ENCODE results near the gene HYAL2. TPM values are rescaled to one million over a fixed set of nuclear protein-coding genes. Genes with fewer than 3 reads are reported as not detected.

HYAL2 gene
- polyA plus RNA-seq, 4 donors, result 11.0 to 124 (median 23.6) TPM

GRCh38 chr3:50354186-50354764 is 31.7 kb upstream of the HYAL2 start:
- Histone ChIP-seq H3K9me3 (ENCODE audit: control insufficient read depth in 2 of 2, insufficient read depth in 1 of 2, low read depth in 1 of 2, low read length in 1 of 2) (no peaks in the 10 kb centered on the region), H3K36me3 (ENCODE audit: control insufficient read depth in 3 of 3, insufficient read depth in 2 of 3, low read depth in 1 of 3, low read length in 3 of 3) (peaks cover 9 to 71% (median 11%) of the 10 kb centered on the region in 3 donors), H3K27me3 (ENCODE audit: control insufficient read depth in 3 of 3, insufficient read depth in 3 of 3, low read length in 3 of 3) (no peaks in the 10 kb centered on the region), H3K4me1 (ENCODE audit: control insufficient read depth in 3 of 3, insufficient read depth in 2 of 3, low read depth in 1 of 3, low read length in 2 of 3) (peaks cover 12 to 56% (median 26%) of the 10 kb centered on the region in 3 donors), H3K27ac (ENCODE audit: low read depth in 1 of 3, low read length in 2 of 3) (no peak overlapping the region), H3K4me3 (ENCODE audit: low read depth in 1 of 3, low read length in 3 of 3) (no peak overlapping the region)
- WGBS, 3 donors, result 80 to 86% (median 84%) methylated on average over 5 of the region's 5 CpGs
- FAIRE-seq (no peak), DNase-seq (no peak)

DNA sequence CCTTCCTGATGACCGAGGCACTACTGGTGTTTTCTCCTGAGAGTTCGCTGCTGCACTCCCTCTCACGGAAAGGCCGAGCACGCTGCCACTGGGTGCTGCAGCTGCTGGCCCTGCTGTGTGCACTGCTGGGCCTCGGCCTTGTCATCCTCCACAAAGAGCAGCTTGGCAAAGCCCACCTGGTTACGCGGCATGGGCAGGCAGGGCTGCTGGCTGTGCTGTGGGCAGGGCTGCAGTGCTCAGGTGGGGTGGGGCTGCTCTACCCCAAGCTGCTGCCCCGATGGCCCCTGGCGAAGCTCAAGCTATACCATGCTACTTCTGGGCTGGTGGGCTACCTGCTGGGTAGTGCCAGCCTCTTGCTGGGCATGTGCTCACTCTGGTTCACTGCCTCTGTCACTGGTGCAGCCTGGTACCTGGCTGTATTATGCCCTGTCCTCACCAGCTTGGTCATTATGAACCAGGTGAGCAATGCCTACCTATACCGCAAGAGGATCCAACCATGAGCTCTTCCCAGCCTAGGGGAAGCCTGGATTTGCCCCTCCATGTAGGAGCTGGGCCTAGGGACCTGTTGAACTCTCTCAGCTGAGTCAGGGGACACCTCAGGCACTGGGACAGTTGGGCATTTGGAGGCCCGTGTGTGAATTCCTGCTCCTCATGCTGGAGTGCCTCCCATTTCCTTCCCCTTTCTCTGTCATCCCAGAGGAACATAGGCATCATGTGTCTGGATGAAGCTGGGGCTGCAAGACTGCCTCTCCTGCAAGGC is 30.9 kb upstream of the HYAL2 start:
- DNase-seq (no peak), FAIRE-seq (no peak)
- Histone ChIP-seq H3K4me3 (ENCODE audit: low read depth in 1 of 3, low read length in 3 of 3) (no peak overlapping the region), H3K9me3 (ENCODE audit: control insufficient read depth in 2 of 2, insufficient read depth in 1 of 2, low read depth in 1 of 2, low read length in 1 of 2) (no peaks in the 10 kb centered on the region), H3K36me3 (ENCODE audit: control insufficient read depth in 3 of 3, insufficient read depth in 2 of 3, low read depth in 1 of 3, low read length in 3 of 3) (peaks cover 9 to 78% (median 11%) of the 10 kb centered on the region in 3 donors), H3K27me3 (ENCODE audit: control insufficient read depth in 3 of 3, insufficient read depth in 3 of 3, low read length in 3 of 3) (no peaks in the 10 kb centered on the region), H3K27ac (ENCODE audit: low read depth in 1 of 3, low read length in 2 of 3) (peak overlapping the region in 1 of 3 donors; percentile 4), H3K4me1 (ENCODE audit: control insufficient read depth in 3 of 3, insufficient read depth in 2 of 3, low read depth in 1 of 3, low read length in 2 of 3) (peaks cover 12 to 53% (median 28%) of the 10 kb centered on the region in 3 donors)
- WGBS, 3 donors, result 87 to 92% (median 92%) methylated on average over 12 of the region's 12 CpGs

DNA sequence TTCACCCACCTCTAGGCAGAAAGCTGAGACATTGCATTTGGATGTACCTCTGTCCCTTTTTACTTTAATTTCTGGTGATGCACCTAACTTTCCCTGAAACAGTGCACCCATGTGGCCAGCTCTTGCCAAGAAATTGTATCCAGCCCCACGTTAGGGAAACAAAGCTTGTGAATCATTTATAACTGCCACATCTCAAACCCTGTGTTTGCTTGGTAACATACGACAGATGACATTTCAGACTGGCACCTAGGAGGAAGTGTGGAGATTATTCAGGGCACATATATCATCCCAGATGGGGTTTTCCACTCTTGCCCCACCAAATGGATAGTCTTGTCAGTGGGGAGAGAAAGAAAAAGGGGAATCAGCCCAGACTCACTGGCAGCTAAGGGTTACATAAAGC is 30.2 kb upstream of the HYAL2 start:
- peak in 1 of 2 donors; percentile 51 for DNase-seq
- Histone ChIP-seq H3K4me3 (ENCODE audit: low read depth in 1 of 3, low read length in 3 of 3) (no peak overlapping the region), H3K27me3 (ENCODE audit: control insufficient read depth in 3 of 3, insufficient read depth in 3 of 3, low read length in 3 of 3) (no peaks in the 10 kb centered on the region), H3K36me3 (ENCODE audit: control insufficient read depth in 3 of 3, insufficient read depth in 2 of 3, low read depth in 1 of 3, low read length in 3 of 3) (peaks cover 9 to 78% (median 12%) of the 10 kb centered on the region in 3 donors), H3K9me3 (ENCODE audit: control insufficient read depth in 2 of 2, insufficient read depth in 1 of 2, low read depth in 1 of 2, low read length in 1 of 2) (no peaks in the 10 kb centered on the region), H3K27ac (ENCODE audit: low read depth in 1 of 3, low read length in 2 of 3) (peak overlapping the region in 1 of 3 donors; percentile 4), H3K4me1 (ENCODE audit: control insufficient read depth in 3 of 3, insufficient read depth in 2 of 3, low read depth in 1 of 3, low read length in 2 of 3) (peaks cover 12 to 46% (median 21%) of the 10 kb centered on the region in 3 donors)
- no peak for FAIRE-seq
- 9 to 30% (median 26%) methylated on average over 2 of the region's 2 CpGs for WGBS, 3 donors

DNA sequence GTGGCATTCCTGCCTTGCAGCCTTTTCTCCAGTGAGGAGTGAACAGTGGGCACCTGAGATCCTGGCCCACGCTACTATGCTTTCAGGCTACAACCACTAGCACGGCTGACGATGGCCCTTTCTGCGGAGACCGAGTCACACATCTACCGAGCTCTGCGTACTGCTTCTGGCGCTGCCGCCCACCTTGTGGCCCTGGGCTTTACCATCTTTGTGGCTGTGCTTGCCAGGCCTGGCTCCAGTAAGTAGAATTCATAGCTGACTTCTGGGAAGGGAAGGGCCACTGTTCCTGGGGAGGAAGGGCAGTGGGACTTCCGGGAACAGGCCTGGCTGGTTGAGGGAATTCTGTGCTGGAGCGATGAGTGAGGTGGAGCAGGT is 28.8 kb upstream of the HYAL2 start:
- 45 to 52% (median 49%) methylated on average over 11 of the region's 11 CpGs for WGBS, 3 donors
- peaks cover 9 to 69% (median 12%) of the 10 kb centered on the region in 3 donors for H3K36me3 ChIP-seq (ENCODE audit: control insufficient read depth in 3 of 3, insufficient read depth in 2 of 3, low read depth in 1 of 3, low read length in 3 of 3)

GRCh38 chr3:50350527-50351322 is 28.2 kb upstream of the HYAL2 start, which contains the start of the genes CYB561D2 and NPRL2:
TSS of gene CYB561D2 (plus strand) at chr3:50350862. CDS start at chr3:50351434, 572 bp downstream.
TSS of gene NPRL2 (minus strand) at chr3:50350775. CDS start at chr3:50350652, 123 bp downstream.
- peak; percentile 97 to 99 for DNase-seq
- H3K9me3 ChIP-seq (ENCODE audit: control insufficient read depth in 2 of 2, insufficient read depth in 1 of 2, low read depth in 1 of 2, low read length in 1 of 2), result no peaks in the 10 kb centered on the region
- peak within 1 kb of the TSS; percentile 34 to 92 (median 55) for H3K4me3 ChIP-seq (ENCODE audit: low read depth in 1 of 3, low read length in 3 of 3)
- peak within 1 kb of the TSS; percentile 79 to 97 (median 92) for H3K27ac ChIP-seq (ENCODE audit: low read depth in 1 of 3, low read length in 2 of 3)
- no peaks in the 10 kb centered on the region for H3K27me3 ChIP-seq (ENCODE audit: control insufficient read depth in 3 of 3, insufficient read depth in 3 of 3, low read length in 3 of 3)
- 0% methylated on average over 61 to 64 of the region's 64 CpGs for WGBS, 3 donors
- peaks cover 5 to 28% (median 10%) of the 10 kb centered on the region in 3 donors for H3K4me1 ChIP-seq (ENCODE audit: control insufficient read depth in 3 of 3, insufficient read depth in 2 of 3, low read depth in 1 of 3, low read length in 2 of 3)
- FAIRE-seq, result no peak
- peaks cover 9 to 63% (median 12%) of the 10 kb centered on the region in 3 donors for H3K36me3 ChIP-seq (ENCODE audit: control insufficient read depth in 3 of 3, insufficient read depth in 2 of 3, low read depth in 1 of 3, low read length in 3 of 3)

More for the DNA sequence above, 28.8 kb upstream of the HYAL2 start:
- H3K27ac ChIP-seq (ENCODE audit: low read depth in 1 of 3, low read length in 2 of 3), result peak overlapping the region in 1 of 3 donors; percentile 97
- DNase-seq (no peak), FAIRE-seq (no peak)
- H3K27me3 ChIP-seq (ENCODE audit: control insufficient read depth in 3 of 3, insufficient read depth in 3 of 3, low read length in 3 of 3), result no peaks in the 10 kb centered on the region
- peak overlapping the region; percentile 24 to 92 (median 55) for H3K4me3 ChIP-seq (ENCODE audit: low read depth in 1 of 3, low read length in 3 of 3)
- no peaks in the 10 kb centered on the region for H3K9me3 ChIP-seq (ENCODE audit: control insufficient read depth in 2 of 2, insufficient read depth in 1 of 2, low read depth in 1 of 2, low read length in 1 of 2)
- H3K4me1 ChIP-seq (ENCODE audit: control insufficient read depth in 3 of 3, insufficient read depth in 2 of 3, low read depth in 1 of 3, low read length in 2 of 3), result peaks cover 9 to 32% (median 10%) of the 10 kb centered on the region in 3 donors

DNA sequence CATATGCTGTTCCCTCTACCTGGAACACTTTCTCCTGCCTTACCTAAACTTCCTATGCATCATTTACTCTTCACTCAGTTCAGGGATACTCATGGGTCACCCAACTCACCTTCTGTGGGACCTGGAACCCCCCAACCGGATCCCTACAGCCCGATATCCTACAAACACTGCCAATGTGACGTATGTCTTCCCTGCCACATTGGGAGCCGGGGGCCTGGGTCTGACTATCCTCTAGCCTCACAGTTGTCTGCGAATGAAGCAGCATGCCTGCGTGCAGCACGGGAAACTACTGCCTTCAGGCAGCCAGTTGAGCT is 27.6 kb upstream of the HYAL2 start:
- 14 to 28% (median 20%) methylated on average over 7 of the region's 7 CpGs for WGBS, 3 donors
- peak overlapping the region; percentile 79 to 97 (median 92) for H3K27ac ChIP-seq (ENCODE audit: low read depth in 1 of 3, low read length in 2 of 3)
- FAIRE-seq (no peak), DNase-seq (no peak)
- H3K9me3 ChIP-seq (ENCODE audit: control insufficient read depth in 2 of 2, insufficient read depth in 1 of 2, low read depth in 1 of 2, low read length in 1 of 2), result no peaks in the 10 kb centered on the region
- peaks cover 2 to 28% (median 10%) of the 10 kb centered on the region in 3 donors for H3K4me1 ChIP-seq (ENCODE audit: control insufficient read depth in 3 of 3, insufficient read depth in 2 of 3, low read depth in 1 of 3, low read length in 2 of 3)
- H3K27me3 ChIP-seq (ENCODE audit: control insufficient read depth in 3 of 3, insufficient read depth in 3 of 3, low read length in 3 of 3), result no peaks in the 10 kb centered on the region
- peak overlapping the region in 2 of 3 donors; percentile 55 to 92 for H3K4me3 ChIP-seq (ENCODE audit: low read depth in 1 of 3, low read length in 3 of 3)
- H3K36me3 ChIP-seq (ENCODE audit: control insufficient read depth in 3 of 3, insufficient read depth in 2 of 3, low read depth in 1 of 3, low read length in 3 of 3), result peaks cover 9 to 58% (median 11%) of the 10 kb centered on the region in 3 donors

GRCh38 chr3:50347187-50347813 is 24.8 kb upstream of the HYAL2 start:
- no peaks in the 10 kb centered on the region for H3K27me3 ChIP-seq (ENCODE audit: control insufficient read depth in 3 of 3, insufficient read depth in 3 of 3, low read length in 3 of 3)
- peaks cover 2 to 29% (median 10%) of the 10 kb centered on the region in 3 donors for H3K4me1 ChIP-seq (ENCODE audit: control insufficient read depth in 3 of 3, insufficient read depth in 2 of 3, low read depth in 1 of 3, low read length in 2 of 3)
- no peak overlapping the region for H3K27ac ChIP-seq (ENCODE audit: low read depth in 1 of 3, low read length in 2 of 3)
- H3K36me3 ChIP-seq (ENCODE audit: control insufficient read depth in 3 of 3, insufficient read depth in 2 of 3, low read depth in 1 of 3, low read length in 3 of 3), result peaks cover 0 to 40% (median 2%) of the 10 kb centered on the region in 3 donors
- DNase-seq (peak; percentile 73 to 83), FAIRE-seq (no peak)
- no peak overlapping the region for H3K4me3 ChIP-seq (ENCODE audit: low read depth in 1 of 3, low read length in 3 of 3)
- WGBS, 3 donors, result 26 to 27% (median 27%) methylated on average over 14 of the region's 14 CpGs
- no peaks in the 10 kb centered on the region for H3K9me3 ChIP-seq (ENCODE audit: control insufficient read depth in 2 of 2, insufficient read depth in 1 of 2, low read depth in 1 of 2, low read length in 1 of 2)
